ENCODE measurements around the gene PASD1.
"Not testable (repeated sequence)": the region's sequence is repeated elsewhere in the genome, so short reads cannot be mapped to it uniquely, and the experiment has no call there.

Gene PASD1

DNA sequence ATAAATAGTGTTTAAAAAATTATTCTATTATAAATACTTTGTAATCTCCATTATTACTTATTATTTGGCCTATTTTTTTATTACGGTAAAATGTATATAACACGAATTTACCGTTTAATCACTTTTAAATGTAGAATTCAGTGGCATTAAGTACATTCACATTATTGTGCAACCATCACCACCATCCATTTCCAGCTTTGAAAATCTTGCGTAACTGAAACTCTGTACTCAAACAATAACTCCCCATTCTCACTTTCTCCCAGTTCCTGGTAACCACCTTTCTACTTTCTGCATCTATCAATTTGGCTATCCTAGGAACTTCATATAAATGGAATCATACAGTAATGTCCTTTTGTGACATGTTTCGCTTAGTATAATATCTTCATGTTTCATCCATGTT is 45.7 kb downstream of the PASD1 start:
- DNase-seq (ENCODE audit: low read depth in 2 of 3, low spot score in 1 of 3) = no peak

DNA sequence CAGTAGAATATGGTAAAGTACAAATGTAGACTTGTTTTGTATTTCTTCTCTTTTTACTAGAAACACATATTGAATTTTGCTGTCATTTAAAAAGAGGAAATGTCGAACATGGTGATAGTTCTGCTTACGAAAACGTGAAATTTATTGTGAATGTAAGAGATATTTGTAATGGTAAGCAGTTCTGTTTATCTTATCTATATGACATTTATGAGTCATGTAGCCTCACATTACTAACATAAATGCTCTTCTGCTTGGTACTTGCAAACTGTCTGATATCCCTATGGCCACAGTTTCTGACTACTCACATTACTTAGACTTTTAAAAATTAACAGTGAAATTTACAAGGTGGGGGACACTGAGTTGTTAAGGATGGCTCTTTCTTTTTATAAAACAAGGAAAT is 57.9 kb downstream of the PASD1 start:
- no peak for DNase-seq (ENCODE audit: low read depth in 2 of 3, low spot score in 1 of 3)

DNA sequence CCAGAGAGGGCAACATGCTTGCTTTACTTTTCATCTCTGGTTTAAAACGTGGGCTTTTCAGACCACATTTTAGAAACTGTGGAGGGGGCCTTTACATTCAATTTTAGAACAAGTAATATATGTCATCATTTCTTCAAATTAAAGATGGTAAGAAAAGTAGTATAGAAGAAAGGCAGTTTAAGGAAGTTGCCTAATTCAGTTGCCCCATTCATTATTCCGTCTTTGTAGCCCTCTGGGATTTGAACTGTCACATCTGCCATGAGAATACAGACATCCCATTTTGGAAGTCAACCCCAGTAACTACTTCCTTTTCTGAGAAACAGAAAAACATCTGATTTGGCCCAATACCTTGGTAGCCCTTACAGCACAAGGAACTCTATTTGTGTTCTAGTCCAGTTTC is 61.2 kb downstream of the PASD1 start:
- DNase-seq (ENCODE audit: low read depth in 2 of 3, low spot score in 1 of 3) = no peak

DNA sequence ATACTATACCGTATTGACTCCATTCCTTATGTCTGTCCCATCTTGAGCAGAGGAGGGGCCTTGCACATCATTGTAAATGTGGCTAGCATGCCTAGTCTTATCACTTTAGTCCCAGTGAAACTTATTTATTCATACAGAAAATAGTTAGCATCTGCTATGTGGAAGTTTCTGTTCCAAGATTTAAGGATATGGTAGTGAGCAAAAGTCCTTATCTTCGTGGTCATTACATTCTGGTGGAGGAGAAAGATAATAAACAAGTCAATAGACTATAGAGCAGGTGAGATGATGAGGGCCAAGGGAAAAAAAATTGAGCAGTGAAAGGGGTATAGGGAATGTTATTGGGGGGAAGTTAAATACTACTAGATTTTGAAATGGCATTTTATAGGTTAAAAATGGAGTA is 68.3 kb downstream of the PASD1 start:
- no peak for DNase-seq (ENCODE audit: low read depth in 2 of 3, low spot score in 1 of 3)

DNA sequence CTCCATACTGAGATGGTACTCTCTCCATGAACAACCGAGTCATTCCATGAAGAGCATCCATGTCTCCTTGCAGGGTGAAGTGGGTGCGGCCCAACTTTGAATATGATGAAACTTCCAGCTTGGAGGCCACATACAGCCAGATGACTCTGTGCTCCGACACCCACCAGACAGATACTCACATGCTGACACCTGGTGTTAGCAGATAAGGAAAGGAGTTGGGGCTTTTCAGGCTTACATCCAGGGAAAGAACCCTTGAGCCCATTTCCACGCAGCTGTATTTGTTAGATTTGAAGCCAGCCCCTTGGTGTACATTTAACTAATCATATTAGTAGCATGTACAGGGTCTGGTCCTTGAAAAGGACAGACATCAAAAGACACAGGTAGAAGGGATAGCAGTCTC is 69.7 kb downstream of the PASD1 start:
- no peak for DNase-seq (ENCODE audit: low read depth in 2 of 3, low spot score in 1 of 3)

DNA sequence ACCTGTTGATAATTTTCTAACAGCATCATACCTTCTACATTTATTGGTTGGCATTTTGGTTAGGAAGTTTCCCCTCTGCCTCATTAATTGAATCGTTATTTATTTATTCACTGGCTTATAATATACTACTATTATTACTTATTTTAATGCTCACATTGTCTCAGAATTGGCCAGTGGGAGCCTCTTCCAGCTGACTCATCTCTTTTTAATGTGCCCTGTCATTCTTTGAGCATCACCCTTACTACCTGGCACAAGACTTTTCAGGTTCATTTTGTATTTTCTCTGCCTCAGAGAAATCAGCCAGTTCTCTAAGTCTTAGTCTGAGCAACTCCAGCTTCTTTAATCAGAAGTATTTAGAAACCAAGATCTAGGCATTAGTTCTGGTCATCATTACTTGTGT is 71.5 kb downstream of the PASD1 start:
- DNase-seq (ENCODE audit: low read depth in 2 of 3, low spot score in 1 of 3) = no peak

DNA sequence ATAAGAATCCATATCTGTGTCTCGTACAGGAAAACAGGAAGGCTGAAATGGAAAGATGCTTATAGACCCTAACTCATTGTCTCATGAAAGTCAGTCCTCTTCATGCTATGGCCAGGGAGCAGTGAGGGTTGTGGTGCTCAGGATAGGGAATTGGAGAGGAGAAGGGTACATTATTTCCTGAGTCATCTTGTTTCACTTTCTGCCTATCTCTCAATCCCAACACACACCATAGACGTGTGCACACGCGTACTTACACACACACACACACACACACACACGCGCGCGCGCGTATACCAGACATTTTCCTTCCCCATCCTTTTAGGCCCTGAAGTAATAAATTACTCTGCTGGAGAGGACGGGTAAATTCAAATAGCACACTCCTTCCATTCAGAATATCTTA is 78.1 kb downstream of the PASD1 start:
- no peak for DNase-seq (ENCODE audit: low read depth in 2 of 3, low spot score in 1 of 3)

DNA sequence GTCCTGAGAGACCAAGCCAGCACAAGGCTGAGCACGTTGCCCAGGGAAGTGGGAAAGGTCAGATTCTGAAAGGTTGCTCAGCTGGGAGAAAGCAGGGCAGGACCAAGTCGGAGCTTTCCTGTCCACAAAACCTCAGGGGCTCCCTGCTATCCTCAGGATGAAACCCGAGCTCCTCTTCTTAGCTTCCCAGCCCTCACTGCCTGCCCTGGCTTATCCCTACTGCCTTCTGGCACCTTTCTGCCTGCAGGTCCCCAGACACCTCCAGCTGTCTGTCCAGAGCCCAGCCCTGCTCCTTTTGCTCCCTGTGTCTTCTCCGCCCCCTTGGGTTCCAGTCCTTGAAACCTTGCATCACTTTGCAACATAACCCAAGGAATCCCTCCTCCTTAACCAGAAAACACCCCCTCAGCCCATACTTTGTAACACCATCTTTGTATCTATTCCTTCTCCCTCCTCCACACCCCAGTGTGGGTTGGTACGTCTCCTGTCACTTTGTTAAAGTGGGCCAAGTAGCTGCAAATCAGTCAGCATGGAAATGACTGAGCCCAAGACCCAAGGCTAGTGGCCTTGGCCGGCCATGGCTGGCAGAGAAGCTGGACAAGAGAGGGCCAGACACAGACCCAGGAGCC is 111.8 kb downstream of the PASD1 start:
- DNase-seq (ENCODE audit: low read depth in 2 of 3, low spot score in 1 of 3) = no peak

DNA sequence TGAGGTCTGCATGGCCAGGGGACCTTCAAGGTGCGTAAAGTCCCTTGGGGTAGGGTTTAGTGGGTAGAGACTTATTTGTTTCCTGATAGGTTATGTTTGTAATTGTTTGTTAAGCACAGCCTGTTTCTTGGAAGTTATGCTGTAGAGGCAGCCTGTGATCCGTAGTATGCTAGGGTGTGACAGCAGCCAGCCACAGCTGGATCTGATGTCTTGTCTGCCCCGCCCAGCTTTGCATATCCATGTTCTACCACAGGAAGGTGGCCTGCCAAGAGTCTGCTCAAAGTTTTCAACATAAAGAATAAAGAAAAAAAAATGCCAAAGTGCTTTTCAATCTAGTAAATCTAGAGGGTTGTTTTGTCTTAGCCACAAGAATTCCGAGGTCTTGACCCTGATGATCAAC is 112.7 kb downstream of the PASD1 start:
- DNase-seq (ENCODE audit: low read depth in 2 of 3, low spot score in 1 of 3) = no peak

DNA sequence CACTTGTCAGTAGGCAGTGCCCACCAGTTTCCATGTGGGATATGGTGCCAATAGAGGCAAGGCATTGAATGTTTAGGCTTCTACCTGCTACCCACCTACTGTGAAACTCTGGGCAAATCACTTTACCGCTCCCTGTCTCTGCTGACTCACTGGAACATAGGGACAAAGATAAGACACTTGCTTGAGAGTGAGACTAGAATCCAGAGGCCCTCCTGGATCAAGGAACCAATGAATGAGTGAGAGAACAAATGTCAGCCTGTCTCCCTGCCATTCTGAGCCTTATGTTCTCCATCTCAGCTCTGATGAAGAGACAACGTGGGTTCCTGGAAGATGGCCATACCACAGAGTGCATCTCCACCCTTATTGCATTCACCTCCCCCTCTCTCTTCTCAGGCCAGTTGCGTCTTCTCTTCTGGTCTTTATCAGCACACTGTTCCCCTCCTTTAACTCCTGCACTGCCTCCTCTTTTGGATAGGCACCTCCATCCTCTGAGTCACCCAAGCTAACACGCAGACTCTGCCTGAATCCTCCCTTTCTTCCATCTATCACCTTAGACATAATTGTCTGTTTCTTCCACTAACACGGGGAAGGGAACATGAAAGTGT is 116.4 kb downstream of the PASD1 start:
- no peak for DNase-seq (ENCODE audit: low read depth in 2 of 3, low spot score in 1 of 3)

DNA sequence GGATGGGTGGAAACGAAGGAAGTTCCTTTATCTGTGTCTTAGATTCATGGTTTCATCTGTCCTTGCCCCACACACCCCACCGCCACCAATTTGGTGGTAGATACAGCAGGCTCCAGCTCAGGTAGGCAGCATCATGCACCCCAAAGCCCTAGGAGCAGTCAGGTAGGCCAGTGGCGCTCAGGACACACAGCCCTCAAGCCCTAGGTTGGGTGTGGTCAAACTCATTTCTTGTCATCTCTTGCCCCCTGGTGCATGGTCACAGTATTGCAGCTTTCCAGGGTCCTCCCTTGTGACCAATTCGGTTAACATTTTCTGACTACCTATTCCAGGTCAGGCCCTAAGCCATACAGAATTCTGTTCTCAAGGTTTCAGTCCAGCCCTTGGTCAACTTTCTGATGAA is 117.3 kb downstream of the PASD1 start:
- DNase-seq (ENCODE audit: low read depth in 2 of 3, low spot score in 1 of 3) = peak; percentile 24 to 74 (median 28)

DNA sequence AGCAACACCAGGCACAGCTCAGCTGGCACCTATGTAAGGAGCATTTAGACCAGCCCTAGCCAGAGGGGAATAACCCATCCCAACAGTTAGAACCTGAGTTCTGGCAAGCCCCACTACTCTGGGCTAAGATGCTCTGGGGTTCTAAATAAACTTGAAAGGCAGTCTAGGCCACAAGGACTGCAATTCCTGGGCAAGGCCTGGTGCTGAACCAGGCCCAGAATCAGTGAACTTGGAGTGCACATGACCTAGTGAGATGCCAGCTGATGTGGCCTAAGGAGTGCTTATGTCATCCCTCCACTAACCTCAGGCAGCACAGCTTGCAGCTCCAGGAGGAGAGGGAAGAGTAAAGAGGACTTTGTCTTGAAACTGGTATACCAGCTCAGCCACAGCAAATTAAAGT is 124.2 kb downstream of the PASD1 start:
- no peak for DNase-seq (ENCODE audit: low read depth in 2 of 3, low spot score in 1 of 3)

DNA sequence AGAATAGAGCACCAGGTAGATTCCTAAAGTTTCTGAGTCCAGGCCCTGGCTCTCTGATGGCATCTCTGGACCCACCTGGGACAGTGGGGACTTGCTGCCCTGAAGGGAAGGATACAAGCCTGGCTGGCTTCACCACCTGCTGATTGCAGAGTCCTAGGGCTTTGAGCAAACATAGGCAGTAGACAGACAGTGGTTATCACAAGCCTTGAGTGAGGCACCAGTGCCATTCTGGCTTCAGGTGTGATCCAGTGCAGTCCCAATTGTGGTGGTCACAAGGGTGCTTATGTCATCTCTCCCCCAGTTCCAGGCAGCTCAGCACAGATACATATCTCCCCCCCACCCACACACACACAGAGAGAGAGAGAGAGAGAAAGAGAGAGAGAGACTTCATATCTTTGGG is 125.2 kb downstream of the PASD1 start:
- no peak for DNase-seq (ENCODE audit: low read depth in 2 of 3, low spot score in 1 of 3)

DNA sequence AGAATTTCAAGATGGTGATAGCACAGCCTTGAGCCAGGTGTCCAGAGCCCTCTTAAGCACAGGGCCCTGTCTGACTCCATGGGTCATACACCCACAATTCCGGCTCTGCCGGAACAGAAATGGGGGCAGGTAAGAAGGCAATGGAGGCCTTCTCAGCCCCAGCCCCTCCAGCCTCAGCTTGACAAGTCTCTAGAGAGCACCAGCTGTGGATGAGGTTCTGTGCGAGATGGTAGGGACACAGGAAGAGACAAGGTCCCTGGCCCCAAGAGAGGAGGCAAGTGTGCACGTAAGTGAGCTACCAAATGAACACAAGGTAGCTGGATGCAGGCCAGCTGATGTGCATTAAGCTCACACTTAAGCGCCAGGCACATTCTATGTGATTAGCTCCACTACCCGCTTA is 129.3 kb downstream of the PASD1 start:
- no peak for DNase-seq (ENCODE audit: low read depth in 2 of 3, low spot score in 1 of 3)

DNA sequence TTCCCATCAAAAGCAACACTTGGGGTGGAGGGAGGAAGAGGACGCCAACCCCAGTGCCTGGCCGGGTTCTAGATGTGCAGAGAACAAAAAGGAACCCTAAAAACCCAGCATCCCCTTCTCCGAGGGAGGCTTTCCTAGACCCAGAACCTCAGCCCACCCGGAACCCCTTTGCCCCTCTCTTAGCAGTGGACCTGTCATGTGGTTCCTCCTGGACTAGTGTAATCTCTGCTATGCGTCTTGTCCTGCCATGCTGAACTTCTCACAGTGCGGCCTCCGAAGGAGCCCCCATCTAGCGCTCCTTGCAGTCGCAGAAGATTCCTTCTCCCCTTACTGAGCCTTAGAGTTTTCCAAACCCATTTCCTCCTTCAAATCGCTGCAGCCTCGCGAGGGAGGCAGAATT is 130.6 kb downstream of the PASD1 start:
- no peak for DNase-seq (ENCODE audit: low read depth in 2 of 3, low spot score in 1 of 3)

DNA sequence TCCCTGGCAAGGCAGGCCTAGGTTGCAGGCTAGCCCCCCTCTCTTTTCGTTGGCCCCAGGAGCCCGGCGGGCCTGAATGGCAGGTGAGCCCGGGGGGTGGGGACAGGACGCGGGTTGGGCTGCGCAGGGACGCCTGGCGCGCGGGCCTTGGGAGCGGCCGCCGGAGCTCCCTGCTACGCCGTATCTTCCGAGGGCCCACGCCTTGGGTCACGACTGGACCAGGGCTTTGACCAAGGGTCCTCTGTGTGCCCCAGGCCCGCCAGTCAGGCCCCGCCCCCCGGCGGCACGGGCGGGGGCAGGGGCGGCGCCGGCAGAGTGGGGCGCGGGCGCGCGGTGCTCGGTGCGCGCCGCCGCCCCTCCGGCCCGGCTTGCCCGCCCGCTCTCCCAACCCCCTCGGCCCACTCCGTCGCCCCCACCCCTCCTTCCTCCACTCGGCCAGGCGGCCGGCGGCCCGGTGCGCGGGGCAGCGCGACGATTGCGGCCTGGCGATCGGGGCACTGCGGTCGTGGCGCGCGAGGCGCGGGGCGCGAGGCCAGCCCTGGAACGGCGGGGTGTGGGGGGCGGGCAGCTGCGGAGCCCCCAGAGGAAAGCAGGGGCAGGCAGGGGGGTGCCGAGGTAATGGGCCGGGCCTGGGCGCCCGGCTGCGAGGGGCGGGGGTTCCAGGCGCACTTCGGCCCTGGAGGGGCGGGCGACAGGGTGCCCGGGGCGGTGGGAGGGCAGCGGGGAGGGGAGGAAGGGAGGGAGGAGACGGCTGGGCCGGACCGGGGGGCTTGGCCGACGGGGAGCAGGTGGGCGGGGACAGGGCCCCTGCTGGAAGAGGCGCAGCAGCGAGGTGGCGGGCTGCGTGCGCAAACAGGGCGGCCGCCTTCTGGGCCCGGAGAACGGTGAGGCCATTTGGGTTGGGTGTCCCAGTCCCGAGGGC is 131.4 kb downstream of the PASD1 start, which contains the start of gene PRRG3:
Gene PRRG3 (plus strand): TSS at position 798 of the 922 bp plus-strand sequence. CDS start 3,357 bp downstream, outside the sequence.
- DNase-seq (ENCODE audit: low read depth in 2 of 3, low spot score in 1 of 3) = no peak

DNA sequence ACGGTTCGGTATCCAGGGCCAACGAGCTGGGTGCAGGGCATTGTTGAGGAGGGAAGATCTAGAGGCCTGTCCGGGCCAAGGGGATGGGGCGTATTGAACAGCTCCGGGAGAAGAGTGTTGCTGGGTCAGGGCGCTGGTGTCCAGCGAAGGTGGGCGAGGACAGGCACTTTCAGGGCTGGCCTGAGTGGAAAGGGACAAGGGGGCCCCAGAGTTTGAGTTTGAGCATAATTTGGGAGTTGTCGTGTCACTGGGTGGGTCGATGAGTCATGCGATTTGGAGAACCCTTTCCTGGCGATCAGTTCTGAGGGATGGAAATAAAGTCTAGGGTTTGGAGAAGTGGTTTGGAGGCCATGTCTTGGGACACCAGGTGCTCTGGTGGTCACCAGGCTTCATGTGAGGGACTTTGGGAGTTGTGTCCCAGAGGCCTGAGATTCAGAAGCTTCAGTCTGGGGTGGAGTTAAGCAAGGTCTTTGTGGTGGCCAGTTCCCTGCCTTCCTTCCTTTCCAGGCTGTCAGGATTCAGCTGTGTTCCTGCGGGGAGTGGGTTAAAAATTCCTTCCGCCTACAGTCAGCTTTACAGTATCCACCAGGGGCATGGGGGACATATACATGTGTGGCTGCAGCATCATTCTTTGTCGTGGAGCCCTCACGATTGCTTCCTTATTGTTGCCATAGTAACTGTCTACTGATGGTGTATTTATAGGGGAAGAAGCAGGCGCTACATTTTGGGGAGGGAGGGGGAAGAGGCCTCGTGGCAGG is 132.3 kb downstream of the PASD1 start:
- DNase-seq (ENCODE audit: low read depth in 2 of 3, low spot score in 1 of 3) = no peak

DNA sequence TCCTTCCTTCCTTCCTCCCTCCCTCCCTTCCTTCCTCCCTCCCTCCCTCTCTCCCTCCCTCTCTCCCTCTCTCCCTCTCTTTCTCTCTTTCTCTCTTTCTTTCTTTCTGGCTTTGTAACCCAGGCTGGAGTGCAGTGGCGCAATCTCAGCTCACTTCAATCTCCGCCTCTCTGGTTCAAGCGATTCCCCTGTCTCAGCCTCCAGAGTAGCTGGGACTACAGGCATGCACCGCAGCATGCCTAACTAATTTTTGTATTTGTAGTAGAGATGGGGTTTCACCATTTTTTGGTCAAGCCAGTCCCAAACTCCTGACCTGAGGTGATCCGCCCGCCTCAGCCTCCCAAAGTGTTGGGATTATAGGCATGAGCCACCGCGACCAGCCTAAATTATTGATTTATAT is 133.6 kb downstream of the PASD1 start:
- DNase-seq (ENCODE audit: low read depth in 2 of 3, low spot score in 1 of 3) = not testable (repeated sequence)

DNA sequence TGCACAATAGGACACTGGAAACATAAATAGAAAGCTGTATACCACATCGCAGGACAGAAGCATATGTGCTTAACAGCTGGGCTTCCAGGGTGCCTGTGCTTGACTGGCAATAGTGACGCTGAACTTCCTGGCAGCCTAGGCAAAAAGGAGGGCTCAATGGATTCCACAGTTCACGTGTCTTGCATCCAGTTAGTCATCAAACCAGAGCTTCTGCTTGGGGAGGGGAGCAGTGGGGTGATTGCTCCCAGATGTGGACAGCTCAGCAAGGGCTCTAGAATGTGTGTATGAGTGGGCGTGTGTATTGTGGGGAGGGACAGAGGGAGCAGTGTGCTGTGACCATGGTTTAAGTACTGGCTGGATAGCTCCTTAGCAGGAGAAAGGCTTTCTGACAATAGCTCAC is 134.0 kb downstream of the PASD1 start:
- no peak for DNase-seq (ENCODE audit: low read depth in 2 of 3, low spot score in 1 of 3)

DNA sequence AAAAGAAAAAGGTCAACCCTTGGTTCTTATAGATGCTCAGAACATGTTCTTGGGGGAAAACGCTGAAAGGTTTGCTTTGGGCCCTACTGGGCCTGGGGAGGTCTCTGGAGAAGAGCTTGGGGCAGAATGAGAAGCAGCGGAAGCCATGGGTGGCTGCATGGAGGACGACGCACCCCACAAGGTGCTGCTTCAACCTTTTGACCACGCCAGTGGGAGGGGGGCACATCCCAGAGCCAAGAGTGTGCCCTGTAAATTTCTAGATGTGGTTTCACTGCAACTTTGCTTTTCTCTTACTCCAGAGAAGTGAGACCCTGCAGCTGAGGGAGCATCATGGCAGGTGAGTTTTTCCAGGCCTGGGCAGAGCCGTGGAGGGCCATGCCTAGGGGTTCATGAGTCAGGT is 135.0 kb downstream of the PASD1 start:
- DNase-seq (ENCODE audit: low read depth in 2 of 3, low spot score in 1 of 3) = no peak

DNA sequence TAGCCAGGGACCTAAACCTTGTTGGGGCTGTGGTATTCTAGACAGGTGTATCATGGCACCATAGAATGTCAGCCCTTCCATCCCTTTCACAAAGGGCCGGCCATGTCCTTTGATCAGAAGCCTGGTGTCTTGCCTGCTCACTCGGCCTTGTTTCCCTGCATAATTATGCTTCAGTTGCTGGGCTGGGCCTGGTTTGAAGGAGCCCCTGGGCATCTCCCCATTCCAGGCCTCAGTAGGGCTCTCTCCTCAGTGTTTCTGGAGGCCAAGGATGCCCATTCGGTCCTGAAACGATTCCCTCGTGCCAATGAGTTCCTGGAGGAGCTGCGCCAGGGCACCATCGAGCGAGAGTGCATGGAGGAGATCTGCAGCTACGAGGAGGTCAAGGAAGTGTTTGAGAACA is 136.3 kb downstream of the PASD1 start:
- DNase-seq (ENCODE audit: low read depth in 2 of 3, low spot score in 1 of 3) = no peak
